GM04503 (cell line): ENCODE results near the gene RAPGEF3.

Experiments
- DNase-seq: peaks from one replicate; pipeline ENCODE4 v3.0.0-alpha.2; 2012; ENCODE audit warnings: low read depth

The RAPGEF3 gene, protein sequence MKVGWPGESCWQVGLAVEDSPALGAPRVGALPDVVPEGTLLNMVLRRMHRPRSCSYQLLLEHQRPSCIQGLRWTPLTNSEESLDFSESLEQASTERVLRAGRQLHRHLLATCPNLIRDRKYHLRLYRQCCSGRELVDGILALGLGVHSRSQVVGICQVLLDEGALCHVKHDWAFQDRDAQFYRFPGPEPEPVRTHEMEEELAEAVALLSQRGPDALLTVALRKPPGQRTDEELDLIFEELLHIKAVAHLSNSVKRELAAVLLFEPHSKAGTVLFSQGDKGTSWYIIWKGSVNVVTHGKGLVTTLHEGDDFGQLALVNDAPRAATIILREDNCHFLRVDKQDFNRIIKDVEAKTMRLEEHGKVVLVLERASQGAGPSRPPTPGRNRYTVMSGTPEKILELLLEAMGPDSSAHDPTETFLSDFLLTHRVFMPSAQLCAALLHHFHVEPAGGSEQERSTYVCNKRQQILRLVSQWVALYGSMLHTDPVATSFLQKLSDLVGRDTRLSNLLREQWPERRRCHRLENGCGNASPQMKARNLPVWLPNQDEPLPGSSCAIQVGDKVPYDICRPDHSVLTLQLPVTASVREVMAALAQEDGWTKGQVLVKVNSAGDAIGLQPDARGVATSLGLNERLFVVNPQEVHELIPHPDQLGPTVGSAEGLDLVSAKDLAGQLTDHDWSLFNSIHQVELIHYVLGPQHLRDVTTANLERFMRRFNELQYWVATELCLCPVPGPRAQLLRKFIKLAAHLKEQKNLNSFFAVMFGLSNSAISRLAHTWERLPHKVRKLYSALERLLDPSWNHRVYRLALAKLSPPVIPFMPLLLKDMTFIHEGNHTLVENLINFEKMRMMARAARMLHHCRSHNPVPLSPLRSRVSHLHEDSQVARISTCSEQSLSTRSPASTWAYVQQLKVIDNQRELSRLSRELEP

DNA sequence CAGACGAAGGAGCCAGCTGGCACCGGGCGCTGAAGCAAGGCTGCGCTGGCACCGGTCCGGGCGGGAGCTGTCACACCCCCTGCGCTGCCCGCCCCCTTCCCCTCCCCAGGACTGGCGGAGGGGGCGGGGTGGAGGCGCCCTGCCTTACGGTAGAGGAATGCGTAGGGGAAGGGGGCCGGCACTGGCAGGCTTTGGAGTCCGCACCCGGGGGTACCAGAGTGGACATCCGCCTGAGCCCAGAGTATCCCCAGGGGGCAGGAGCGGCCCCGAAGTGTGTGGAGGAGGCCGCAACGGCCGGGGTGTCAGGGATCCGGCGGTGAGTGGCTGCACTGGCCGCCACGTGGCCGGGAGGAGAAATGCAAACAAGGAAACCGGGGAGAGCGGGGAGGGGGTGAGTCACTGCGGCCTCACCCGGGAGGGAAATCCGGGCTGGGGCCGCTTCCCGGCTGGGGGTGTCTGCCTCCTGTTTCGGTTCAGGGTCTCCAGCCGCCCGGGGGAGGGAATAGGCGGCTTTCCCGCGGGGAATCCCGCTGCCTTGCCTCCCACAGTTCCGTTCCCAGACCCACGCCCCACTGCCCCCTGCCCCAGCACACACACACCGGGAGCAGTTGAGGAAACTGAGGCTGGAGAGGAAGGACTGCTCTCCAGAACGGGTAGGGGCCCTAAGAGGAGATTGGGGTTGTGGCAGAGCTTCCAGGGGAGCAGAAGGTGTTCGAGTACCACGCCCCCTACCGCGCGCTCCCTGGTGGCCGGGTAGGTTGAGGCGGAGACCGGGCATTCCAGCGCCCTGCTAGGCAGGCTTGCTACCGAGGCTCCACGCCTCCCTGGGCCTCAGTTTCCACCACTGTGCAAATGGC lies at the start of gene RAPGEF3:
Gene RAPGEF3, minus strand, starts transcription at position 47 of the 857 bp plus-strand sequence. CDS start 324 bp downstream, outside the sequence.
- peak; percentile 36 for DNase-seq

- DNase-seq, result no peak
Observed at GRCh38 chr12:47808050-47808449, 49.4 kb upstream of the RAPGEF3 start.

DNA sequence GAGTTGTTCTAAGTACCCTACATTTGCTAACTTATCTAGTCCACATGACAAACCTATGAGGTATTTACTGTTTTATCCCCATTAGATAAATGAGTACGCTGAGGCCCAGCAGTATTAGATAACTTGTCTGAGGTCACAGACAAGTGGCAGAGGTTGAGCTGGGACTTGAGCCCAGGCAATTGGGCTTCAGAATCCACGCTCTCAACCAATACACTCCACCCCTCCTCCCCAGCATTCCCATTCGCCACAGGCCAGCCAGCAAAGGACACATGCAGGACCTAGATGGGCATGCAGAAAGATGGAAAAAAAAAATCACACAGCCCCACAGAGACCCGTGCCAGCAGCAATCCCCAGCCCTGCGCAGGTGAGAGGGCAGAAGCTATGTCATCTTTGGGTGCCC lies 48.7 kb upstream of the RAPGEF3 start:
- no peak for DNase-seq

DNA sequence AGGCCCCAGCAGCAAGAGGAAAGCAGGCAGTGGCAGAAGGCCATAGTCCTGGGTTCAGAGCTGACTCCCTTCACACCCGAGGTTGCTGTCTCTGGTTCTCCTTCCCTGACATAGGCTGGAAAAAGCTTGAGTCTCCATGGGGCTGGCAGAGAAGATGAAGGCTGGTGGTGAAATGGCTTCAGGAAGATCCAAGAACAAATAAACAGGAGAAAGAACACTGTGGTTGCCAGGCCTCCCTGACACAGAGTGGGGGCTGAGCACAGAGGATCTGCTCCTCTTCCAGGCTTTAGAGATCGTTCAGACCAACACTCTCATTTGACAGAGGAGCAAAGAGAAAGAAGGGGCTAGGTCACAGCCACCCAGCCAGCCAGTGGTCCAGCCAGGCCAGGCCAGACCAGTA lies 46.7 kb upstream of the RAPGEF3 start:
- DNase-seq, result no peak

- no peak for DNase-seq
Observed at GRCh38 chr12:47804171-47804570, 45.5 kb upstream of the RAPGEF3 start.

GRCh38 chr12:47803191-47803875 lies 44.7 kb upstream of the RAPGEF3 start:
- no peak for DNase-seq

DNA sequence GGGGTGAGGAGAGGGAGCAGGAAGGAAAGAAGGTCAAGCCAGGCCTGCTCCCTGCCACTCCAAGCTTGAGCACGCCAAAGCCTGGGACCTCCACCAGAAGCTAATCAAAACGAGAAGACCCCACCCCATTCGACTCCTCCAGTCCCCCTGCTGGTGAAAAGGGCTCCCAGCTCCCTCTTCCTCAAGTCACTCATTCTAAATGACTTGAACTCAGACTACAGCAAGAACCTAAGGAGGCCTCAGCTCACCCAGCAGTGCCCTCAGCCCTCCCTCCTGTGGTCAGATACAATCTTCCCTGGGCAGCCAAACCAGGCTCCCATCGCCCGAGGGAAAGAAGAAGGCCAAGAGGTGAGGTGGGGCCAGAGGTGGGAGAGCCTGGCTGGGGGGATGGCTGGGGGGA lies 43.6 kb upstream of the RAPGEF3 start:
- DNase-seq, result no peak

DNA sequence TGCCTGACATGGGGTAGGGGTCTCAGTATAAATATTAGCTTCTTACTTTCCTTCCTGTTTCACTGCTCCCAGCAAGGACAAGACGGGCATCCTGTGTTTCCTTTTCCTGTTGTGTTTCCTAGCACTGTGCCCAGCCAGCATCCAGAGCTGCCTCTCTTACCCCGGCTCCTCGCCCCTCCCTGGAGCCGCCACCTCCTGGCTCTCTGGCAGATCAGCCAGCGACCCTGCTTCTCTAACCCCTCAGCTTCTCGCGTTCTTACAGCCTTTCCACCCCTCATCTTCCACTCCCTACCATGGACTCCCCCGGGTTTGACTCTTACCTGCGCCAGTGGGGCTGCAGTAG lies 43.2 kb upstream of the RAPGEF3 start:
- no peak for DNase-seq

DNA sequence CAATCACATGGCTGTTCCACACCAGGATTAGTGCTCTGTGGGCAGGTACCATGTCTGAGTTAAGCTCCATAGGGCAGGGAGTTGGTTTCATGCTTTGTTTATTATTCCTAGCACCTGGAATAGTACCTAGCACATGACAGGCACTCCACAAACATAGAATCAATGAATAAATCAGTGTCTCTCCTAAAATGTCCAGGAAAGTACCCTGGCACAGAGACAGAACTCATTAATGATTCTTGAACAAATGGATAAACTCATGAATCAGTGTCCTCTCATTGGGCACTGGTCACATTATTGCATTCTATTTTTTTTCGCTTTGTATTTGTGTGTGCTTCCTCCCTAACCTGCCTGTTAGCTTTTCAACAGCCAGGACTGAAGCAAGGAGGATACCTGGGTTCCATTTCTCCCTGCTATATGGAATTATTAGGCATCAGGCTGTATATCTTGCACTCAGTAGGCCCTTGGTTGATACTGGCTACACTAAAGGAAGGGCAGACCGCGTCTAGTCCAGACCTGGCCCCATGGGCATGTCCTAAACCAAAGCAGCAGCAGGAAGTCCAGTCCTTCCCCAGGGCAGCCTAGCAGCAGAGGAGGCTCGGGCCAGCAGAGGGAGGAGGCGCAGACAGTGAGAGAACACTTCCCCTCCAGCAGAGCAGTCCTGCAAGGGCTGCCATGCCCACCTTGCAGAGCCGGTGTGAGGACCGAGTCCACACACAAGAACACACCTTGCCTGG lies 42.7 kb upstream of the RAPGEF3 start:
- no peak for DNase-seq

- no peak for DNase-seq
Observed at GRCh38 chr12:47800582-47800981, 41.9 kb upstream of the RAPGEF3 start.

- no peak for DNase-seq
Observed at GRCh38 chr12:47799357-47799955, 40.8 kb upstream of the RAPGEF3 start.

GRCh38 chr12:47798382-47798948 lies 39.8 kb upstream of the RAPGEF3 start:
- DNase-seq, result no peak

DNA sequence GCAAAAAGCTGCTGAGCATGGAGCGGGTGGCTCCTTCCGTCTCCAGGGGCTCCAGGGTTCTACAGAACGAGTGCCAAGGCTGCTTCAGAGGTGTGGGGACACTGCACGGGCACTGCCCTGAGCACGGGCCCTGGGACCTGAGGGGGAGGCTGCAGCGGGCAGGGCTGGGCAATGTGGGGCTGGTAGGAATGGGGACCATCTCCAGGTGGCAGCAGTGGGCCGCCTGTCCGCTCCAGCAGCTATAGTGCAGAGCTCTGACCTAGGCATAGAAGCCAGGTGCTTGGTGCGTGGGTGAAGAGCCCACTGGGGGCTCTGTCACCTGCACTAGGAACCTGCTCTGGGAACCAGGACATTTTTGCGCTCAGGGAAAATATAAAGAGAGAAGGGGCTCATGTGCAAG lies 38.8 kb upstream of the RAPGEF3 start:
- DNase-seq, result no peak

DNA sequence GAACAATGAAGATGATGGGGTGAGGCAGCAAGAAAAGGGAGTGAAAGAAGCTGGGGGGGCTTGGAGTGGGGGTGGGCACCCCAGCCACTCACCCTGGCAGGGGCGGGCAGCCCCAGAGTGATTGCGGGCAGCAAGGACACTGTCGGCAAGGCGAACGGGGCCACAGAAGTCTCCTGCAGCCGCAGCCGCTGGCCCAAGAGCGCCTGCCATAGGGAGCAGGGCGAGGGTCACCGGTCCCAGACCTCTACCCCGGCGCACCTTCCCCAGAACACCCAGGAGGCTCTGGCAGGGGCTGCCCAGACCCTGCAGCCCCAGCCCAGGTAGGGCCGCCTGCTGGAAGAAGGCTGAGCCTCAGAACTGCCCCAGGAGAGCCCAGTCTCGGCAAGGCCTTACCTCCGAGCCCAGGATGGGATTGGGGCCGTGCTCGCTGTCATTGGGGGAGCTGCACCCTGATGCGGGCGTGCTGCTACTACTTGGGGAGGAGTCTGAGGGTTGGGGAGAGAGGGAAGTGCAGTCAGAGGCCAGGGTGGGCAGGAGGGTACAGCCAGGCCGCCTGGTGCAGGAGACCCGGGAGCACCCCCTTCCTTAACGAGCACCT lies 37.2 kb upstream of the RAPGEF3 start:
- no peak for DNase-seq

DNA sequence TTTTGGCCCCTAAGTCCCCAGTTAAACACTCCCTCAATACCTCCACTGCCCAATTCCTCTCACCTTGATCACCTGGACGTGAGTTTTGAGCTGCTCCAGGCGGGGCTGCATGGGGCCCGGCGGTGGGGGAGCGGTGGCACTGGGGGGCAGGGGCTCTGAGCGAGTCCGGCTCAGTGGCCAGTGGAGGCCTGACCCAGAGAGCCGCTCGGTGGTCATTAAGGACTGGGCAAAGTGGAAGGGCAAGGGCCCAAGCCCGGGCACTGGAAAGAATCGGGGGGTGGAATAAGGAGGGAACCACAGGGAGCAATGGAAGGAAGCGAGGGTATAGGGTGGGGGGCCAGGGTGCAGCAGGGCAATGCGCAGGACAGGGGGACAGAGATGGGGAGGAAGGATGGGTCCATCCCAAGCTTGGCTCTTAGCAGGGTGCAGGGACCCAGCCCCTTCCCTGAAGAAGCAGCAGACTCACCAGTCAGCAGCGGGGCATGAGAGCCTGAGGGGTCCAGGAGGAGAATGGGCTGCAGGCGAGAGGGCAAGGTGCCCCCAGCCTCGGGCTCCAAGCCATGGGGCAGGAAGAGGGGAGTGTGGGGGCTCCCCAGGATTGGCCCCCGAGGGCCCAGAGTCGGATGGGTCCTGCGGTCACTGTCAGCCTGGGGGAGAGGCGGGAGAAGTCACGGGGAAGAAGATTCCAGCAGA lies 36.6 kb upstream of the RAPGEF3 start:
- no peak for DNase-seq

DNA sequence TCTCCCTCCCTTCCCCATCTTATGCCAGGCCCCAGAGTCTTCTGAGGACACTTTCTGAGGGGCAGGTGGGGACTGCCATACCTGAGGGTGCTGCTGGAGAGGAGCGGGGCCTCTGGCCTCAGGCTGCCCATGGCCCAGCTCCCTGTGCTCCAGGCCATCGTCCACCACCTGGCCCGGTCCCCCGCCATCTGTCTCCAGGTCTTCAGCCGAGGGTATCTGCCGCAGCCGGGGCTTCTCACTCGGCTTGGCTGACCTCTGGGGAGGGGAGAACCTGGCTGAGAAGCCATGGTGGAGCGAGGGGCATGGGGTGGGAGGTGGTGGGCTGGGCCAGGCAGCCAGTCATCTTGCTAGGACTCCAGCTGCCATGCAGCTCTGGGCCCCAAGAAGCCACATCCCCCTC lies 36.0 kb upstream of the RAPGEF3 start:
- no peak for DNase-seq

DNA sequence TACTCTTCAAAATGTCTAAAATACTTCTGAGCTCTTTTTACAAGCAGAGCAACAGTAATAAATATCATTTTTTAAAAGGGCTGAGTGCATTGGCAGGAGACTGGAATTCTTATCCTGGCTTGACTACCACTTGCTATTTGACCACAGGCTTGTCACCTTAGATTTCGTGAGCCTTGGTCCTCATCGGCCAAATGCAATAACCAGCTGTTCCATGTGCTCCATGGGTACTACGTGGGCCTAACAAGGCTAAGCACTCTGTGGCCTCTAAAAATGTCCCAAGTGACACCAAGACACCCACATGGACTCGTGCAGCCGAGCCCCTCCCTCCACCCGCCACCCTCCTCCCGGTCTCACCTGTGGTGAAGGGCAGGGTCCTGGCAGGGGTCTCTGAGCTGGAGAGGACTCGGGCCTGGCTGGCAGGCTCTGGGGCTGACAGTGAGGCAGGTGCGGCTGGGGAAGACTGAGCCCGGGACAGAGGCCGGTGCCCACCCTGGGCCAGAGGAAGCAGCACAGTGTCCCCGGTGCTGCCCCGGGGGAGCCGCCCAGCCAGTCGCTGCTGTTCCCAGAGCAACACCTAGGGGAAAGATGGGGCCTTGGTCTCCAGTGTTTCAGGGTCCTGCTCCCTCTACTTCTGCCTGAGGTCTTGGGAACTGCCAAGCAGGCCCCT lies 34.5 kb upstream of the RAPGEF3 start:
- DNase-seq, result no peak

DNA sequence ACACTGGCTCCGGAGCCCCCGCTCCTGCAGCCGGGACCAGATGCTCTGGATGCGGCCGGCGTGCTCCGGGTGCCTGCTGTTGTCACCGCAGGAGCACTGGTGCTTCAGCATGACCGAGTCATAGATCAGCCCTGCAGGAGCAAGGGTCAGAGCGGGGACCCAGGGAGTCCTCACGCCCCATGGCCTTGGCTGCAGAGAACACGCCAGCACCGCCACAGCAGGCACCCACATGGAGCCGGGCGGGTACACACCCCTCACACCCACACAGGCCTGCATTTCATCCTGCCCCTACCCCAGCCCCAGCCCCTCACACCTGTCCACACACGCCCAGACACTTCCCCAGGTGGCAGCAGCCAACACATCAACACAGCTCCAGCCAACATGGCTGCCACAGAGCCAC lies 33.2 kb upstream of the RAPGEF3 start:
- no peak for DNase-seq

DNA sequence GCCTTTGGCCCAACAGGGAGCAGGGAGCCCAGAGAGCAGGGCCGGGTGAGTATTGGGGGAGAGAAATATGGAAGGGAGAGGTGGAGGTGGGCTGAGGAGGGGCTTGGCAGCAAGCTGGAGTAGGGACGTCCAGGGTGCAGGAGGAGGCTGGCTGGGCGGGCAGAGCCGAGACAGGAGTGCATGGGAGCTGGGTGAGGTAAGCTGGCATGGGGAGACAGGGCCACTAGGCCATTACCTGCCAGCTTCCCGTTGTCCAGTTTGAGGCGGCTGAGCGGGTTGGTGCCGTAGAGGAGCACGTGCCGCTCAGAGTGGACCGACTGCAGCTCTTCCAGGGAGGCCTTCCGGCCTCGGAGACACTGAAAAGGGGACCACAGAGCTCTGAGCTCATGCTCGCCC lies 32.7 kb upstream of the RAPGEF3 start:
- no peak for DNase-seq
